ENCODE data around the gene FOXP4. TPM values are rescaled to one million over a fixed set of nuclear protein-coding genes. Genes with fewer than 3 reads are reported as not detected.

Gene FOXP4
- total and polyA plus RNA-seq, 2 of the 13 experiments (the other 11 are each of a cell fraction or from before 2014, with no cell fraction given), result 11.0 to 12.4 TPM

DNA sequence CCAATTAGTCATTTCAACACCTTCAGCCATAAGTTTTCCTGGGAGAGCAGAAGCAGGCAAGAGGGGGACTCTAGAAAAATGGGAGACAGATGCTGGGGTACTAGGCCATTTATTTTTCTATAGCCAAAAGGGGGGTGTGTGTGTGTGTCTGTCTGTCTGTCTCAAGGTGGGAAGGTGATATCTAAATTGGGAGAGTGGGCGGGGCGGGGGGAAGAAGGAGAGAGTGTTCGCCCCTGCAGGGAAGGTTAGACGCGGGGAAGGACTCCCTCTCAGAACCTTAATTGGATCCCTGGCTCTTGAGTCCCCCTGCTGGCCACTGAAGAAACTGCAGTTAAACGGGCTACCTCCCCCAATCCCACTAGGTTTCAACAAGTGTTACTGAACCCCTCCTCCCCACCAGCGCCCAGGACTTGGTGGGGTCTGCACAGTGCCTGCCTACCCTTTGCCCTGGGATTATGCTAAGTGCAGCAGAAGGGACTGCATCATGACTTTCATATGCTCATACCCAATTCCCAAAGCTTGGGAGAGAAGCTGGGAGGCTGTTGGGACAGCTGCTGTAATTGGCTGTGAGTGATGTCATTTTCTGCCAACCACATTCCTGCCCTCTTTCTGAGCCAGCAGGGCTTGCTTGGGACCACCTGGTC is 45.8 kb downstream of the FOXP4 start (continued):
- TF ChIP-seq ZNF335 (CRISPR knock-in tag; IDR thresholded peaks at IDR 0.05) (no peak), NCOA5 (CRISPR knock-in tag; IDR thresholded peaks at IDR 0.05) (no peak), TARDBP (CRISPR knock-in tag; IDR thresholded peaks at IDR 0.05) (peak; percentile 40; the same call in 1 of the 2 replicates), ZNF747 (CRISPR knock-in tag; IDR thresholded peaks at IDR 0.05; ENCODE audit: borderline replicate concordance) (no peak), FOSL2 (CRISPR knock-in tag; IDR thresholded peaks at IDR 0.05) (no peak), KDM2A (CRISPR knock-in tag; IDR thresholded peaks at IDR 0.05; ENCODE audit: borderline replicate concordance, low read depth) (0 out of 2 replicates have a peak, but pooled peaks have one; percentile 27), ZNF629 (CRISPR knock-in tag; conservative IDR thresholded peaks at IDR 0.05) (0 out of 2 replicates have a peak, but pooled peaks have one; percentile 8), ZNF724P (CRISPR knock-in tag; IDR thresholded peaks at IDR 0.05; ENCODE audit: borderline replicate concordance) (0 out of 2 replicates have a peak, but pooled peaks have one; percentile 73), SOX5 (CRISPR knock-in tag; IDR thresholded peaks at IDR 0.05; ENCODE audit: borderline replicate concordance) (0 out of 2 replicates have a peak, but pooled peaks have one; percentile 26), NR2F2 (IDR thresholded peaks at IDR 0.05; ENCODE audit: borderline replicate concordance, low read depth) (0 out of 2 replicates have a peak, but pooled peaks have one; percentile 32), IRF2 (CRISPR knock-in tag; IDR thresholded peaks at IDR 0.05) (0 out of 2 replicates have a peak, but pooled peaks have one; percentile 41), SOX6 (IDR thresholded peaks at IDR 0.05) (no peak), SOX6 (CRISPR knock-in tag; IDR thresholded peaks at IDR 0.05) (peak; percentile 51; the same call in 1 of the 2 replicates)
- TF ChIP-seq, protein P1, sequence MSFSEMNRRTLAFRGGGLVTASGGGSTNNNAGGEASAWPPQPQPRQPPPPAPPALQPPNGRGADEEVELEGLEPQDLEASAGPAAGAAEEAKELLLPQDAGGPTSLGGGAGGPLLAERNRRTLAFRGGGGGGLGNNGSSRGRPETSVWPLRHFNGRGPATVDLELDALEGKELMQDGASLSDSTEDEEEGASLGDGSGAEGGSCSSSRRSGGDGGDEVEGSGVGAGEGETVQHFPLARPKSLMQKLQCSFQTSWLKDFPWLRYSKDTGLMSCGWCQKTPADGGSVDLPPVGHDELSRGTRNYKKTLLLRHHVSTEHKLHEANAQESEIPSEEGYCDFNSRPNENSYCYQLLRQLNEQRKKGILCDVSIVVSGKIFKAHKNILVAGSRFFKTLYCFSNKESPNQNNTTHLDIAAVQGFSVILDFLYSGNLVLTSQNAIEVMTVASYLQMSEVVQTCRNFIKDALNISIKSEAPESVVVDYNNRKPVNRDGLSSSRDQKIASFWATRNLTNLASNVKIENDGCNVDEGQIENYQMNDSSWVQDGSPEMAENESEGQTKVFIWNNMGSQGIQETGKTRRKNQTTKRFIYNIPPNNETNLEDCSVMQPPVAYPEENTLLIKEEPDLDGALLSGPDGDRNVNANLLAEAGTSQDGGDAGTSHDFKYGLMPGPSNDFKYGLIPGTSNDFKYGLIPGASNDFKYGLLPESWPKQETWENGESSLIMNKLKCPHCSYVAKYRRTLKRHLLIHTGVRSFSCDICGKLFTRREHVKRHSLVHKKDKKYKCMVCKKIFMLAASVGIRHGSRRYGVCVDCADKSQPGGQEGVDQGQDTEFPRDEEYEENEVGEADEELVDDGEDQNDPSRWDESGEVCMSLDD (CRISPR knock-in tag; IDR thresholded peaks at IDR 0.05; ENCODE audit: borderline replicate concordance), result no peak
- TF ChIP-seq, protein P2, sequence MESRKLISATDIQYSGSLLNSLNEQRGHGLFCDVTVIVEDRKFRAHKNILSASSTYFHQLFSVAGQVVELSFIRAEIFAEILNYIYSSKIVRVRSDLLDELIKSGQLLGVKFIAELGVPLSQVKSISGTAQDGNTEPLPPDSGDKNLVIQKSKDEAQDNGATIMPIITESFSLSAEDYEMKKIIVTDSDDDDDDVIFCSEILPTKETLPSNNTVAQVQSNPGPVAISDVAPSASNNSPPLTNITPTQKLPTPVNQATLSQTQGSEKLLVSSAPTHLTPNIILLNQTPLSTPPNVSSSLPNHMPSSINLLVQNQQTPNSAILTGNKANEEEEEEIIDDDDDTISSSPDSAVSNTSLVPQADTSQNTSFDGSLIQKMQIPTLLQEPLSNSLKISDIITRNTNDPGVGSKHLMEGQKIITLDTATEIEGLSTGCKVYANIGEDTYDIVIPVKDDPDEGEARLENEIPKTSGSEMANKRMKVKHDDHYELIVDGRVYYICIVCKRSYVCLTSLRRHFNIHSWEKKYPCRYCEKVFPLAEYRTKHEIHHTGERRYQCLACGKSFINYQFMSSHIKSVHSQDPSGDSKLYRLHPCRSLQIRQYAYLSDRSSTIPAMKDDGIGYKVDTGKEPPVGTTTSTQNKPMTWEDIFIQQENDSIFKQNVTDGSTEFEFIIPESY (CRISPR knock-in tag; IDR thresholded peaks at IDR 0.05), result 0 out of 2 replicates have a peak, but pooled peaks have one; percentile 12
- TF ChIP-seq, protein P3, sequence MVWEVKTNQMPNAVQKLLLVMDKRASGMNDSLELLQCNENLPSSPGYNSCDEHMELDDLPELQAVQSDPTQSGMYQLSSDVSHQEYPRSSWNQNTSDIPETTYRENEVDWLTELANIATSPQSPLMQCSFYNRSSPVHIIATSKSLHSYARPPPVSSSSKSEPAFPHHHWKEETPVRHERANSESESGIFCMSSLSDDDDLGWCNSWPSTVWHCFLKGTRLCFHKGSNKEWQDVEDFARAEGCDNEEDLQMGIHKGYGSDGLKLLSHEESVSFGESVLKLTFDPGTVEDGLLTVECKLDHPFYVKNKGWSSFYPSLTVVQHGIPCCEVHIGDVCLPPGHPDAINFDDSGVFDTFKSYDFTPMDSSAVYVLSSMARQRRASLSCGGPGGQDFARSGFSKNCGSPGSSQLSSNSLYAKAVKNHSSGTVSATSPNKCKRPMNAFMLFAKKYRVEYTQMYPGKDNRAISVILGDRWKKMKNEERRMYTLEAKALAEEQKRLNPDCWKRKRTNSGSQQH (CRISPR knock-in tag; IDR thresholded peaks at IDR 0.05; ENCODE audit: low read depth), result 0 out of 2 replicates have a peak, but pooled peaks have one; percentile 65
- TF ChIP-seq, protein P4, sequence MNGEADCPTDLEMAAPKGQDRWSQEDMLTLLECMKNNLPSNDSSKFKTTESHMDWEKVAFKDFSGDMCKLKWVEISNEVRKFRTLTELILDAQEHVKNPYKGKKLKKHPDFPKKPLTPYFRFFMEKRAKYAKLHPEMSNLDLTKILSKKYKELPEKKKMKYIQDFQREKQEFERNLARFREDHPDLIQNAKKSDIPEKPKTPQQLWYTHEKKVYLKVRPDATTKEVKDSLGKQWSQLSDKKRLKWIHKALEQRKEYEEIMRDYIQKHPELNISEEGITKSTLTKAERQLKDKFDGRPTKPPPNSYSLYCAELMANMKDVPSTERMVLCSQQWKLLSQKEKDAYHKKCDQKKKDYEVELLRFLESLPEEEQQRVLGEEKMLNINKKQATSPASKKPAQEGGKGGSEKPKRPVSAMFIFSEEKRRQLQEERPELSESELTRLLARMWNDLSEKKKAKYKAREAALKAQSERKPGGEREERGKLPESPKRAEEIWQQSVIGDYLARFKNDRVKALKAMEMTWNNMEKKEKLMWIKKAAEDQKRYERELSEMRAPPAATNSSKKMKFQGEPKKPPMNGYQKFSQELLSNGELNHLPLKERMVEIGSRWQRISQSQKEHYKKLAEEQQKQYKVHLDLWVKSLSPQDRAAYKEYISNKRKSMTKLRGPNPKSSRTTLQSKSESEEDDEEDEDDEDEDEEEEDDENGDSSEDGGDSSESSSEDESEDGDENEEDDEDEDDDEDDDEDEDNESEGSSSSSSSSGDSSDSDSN (CRISPR knock-in tag; IDR thresholded peaks at IDR 0.05), result 0 out of 2 replicates have a peak, but pooled peaks have one; percentile 12
- TF ChIP-seq, protein P5, sequence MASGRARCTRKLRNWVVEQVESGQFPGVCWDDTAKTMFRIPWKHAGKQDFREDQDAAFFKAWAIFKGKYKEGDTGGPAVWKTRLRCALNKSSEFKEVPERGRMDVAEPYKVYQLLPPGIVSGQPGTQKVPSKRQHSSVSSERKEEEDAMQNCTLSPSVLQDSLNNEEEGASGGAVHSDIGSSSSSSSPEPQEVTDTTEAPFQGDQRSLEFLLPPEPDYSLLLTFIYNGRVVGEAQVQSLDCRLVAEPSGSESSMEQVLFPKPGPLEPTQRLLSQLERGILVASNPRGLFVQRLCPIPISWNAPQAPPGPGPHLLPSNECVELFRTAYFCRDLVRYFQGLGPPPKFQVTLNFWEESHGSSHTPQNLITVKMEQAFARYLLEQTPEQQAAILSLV (CRISPR knock-in tag; IDR thresholded peaks at IDR 0.05; ENCODE audit: borderline replicate concordance), result 0 out of 2 replicates have a peak, but pooled peaks have one; percentile 41
- TF ChIP-seq, protein P6, sequence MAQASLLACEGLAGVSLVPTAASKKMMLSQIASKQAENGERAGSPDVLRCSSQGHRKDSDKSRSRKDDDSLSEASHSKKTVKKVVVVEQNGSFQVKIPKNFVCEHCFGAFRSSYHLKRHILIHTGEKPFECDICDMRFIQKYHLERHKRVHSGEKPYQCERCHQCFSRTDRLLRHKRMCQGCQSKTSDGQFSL (CRISPR knock-in tag; IDR thresholded peaks at IDR 0.05), result peak; percentile 63; the same call in 1 of the 2 replicates

All from HepG2 (cell line).